OCI-M1 (cell line): Measurements from ENCODE around the gene MAGI3.
"Not testable (repeated sequence)": the region's sequence is repeated elsewhere in the genome, so short reads cannot be mapped to it uniquely, and the experiment has no call there.

ENCODE experiments used
- DNase-seq: peaks from one replicate; lab custom pipeline; 2025; lab: John Stamatoyannopoulos, UW

Gene MAGI3

GRCh38 chr1:113517346-113517745 is 127.0 kb downstream of the MAGI3 start:
- DNase-seq = no peak

GRCh38 chr1:113517983-113518382 is 127.7 kb downstream of the MAGI3 start:
- peak; percentile 15 for DNase-seq

- DNase-seq = no peak
Observed at GRCh38 chr1:113519556-113519955, 129.2 kb downstream of the MAGI3 start.

- DNase-seq = no peak
Observed at GRCh38 chr1:113530021-113530420, 139.7 kb downstream of the MAGI3 start.

GRCh38 chr1:113531321-113531720 is 141.0 kb downstream of the MAGI3 start:
- DNase-seq = no peak

- DNase-seq = no peak
Observed at GRCh38 chr1:113533061-113533460, 142.7 kb downstream of the MAGI3 start.

- no peak for DNase-seq
Observed at GRCh38 chr1:113534130-113534817, 144.0 kb downstream of the MAGI3 start.

- no peak for DNase-seq
Observed at GRCh38 chr1:113534875-113535274, 144.6 kb downstream of the MAGI3 start.

- DNase-seq = no peak
Observed at GRCh38 chr1:113536182-113536780, 146.0 kb downstream of the MAGI3 start.

GRCh38 chr1:113538225-113538624 is 147.9 kb downstream of the MAGI3 start:
- DNase-seq = no peak

GRCh38 chr1:113540335-113540734 is 150.0 kb downstream of the MAGI3 start:
- peak; percentile 35 for DNase-seq

GRCh38 chr1:113541106-113541505 is 150.8 kb downstream of the MAGI3 start:
- DNase-seq = no peak

GRCh38 chr1:113542221-113542701 is 151.9 kb downstream of the MAGI3 start:
- peak; percentile 63 for DNase-seq

GRCh38 chr1:113543110-113543509 is 152.8 kb downstream of the MAGI3 start:
- no peak for DNase-seq

- DNase-seq = no peak
Observed at GRCh38 chr1:113545210-113545609, 154.9 kb downstream of the MAGI3 start.

GRCh38 chr1:113545626-113546025 is 155.3 kb downstream of the MAGI3 start:
- no peak for DNase-seq

- no peak for DNase-seq
Observed at GRCh38 chr1:113551728-113552127, 161.4 kb downstream of the MAGI3 start.

- no peak for DNase-seq
Observed at GRCh38 chr1:113552244-113552643, 161.9 kb downstream of the MAGI3 start.

GRCh38 chr1:113557187-113557586 is 166.9 kb downstream of the MAGI3 start:
- DNase-seq = no peak

- DNase-seq = no peak
Observed at GRCh38 chr1:113565621-113566020, 175.3 kb downstream of the MAGI3 start.

GRCh38 chr1:113567427-113567826 is 177.1 kb downstream of the MAGI3 start:
- peak; percentile 16 for DNase-seq

GRCh38 chr1:113575744-113576260 is 185.5 kb downstream of the MAGI3 start:
- not testable (repeated sequence) for DNase-seq

GRCh38 chr1:113576271-113576670 is 186.0 kb downstream of the MAGI3 start:
- no peak for DNase-seq
